Posterior cingulate gyrus (tissue), 11 donors: ENCODE results near the gene NR3C2.
A peak's percentile ranks its signal among the peaks of the same experiment; 100 is the strongest.

Experiments
- DNase-seq, 10 donors: peaks; one replicate each; pipeline versions ENCODE4 v3.0.0 to v3.0.0-alpha.2; 2020 to 2021; ENCODE audit warnings: mixed read lengths in 3 of 10
- intact Hi-C: fragments of 100-400 bp; cut with DNase I; formaldehyde crosslinking; loops from one replicate; pipeline ENCODE4 v1.15.1; 2023

The NR3C2 gene

GRCh38 chr4:148229798-148230197, 212.4 kb downstream of the NR3C2 start:
- intact Hi-C loops, result no loop called here
- DNase-seq, result no peak

GRCh38 chr4:148229028-148229427, 213.2 kb downstream of the NR3C2 start:
- intact Hi-C loops, result no loop called here
- no peak for DNase-seq

GRCh38 chr4:148227147-148227546, 215.1 kb downstream of the NR3C2 start:
- intact Hi-C loops, result no loop called here
- no peak for DNase-seq

GRCh38 chr4:148226341-148226740, 215.9 kb downstream of the NR3C2 start:
- intact Hi-C loops, result no loop called here
- DNase-seq, result no peak

GRCh38 chr4:148225639-148226038, 216.6 kb downstream of the NR3C2 start:
- no peak for DNase-seq
- intact Hi-C loops, result no loop called here

- DNase-seq, result no peak
- intact Hi-C loops, result no loop called here
Measured at GRCh38 chr4:148224476-148224875, 217.7 kb downstream of the NR3C2 start.

- no peak for DNase-seq
- intact Hi-C loops, result no loop called here
Measured at GRCh38 chr4:148222991-148223660, 219.1 kb downstream of the NR3C2 start.

GRCh38 chr4:148216866-148217814, 225.1 kb downstream of the NR3C2 start:
- DNase-seq, result no peak
- intact Hi-C loops, result loop anchor here (10.0 kb wide), 1 partner anchor 228 kb away; the partner anchor contains the start of gene NR3C2

- intact Hi-C loops, result loop anchor here (10.0 kb wide), 1 partner anchor 228 kb away; the partner anchor contains the start of gene NR3C2
- DNase-seq, result no peak
Measured at GRCh38 chr4:148216321-148216720, 225.9 kb downstream of the NR3C2 start.

GRCh38 chr4:148215202-148215601, 227.0 kb downstream of the NR3C2 start:
- no peak for DNase-seq
- intact Hi-C loops, result loop anchor here (10.0 kb wide), 1 partner anchor 230 kb away; the partner anchor contains the start of gene NR3C2

- DNase-seq, result peak in 4 of 10 donors; percentile 30 to 89 (median 79)
- intact Hi-C loops, result loop anchor here (10.0 kb wide), 1 partner anchor 230 kb away; the partner anchor contains the start of gene NR3C2
Measured at GRCh38 chr4:148214529-148215166, 227.6 kb downstream of the NR3C2 start.

- intact Hi-C loops, result loop anchor here (10.0 kb wide), 1 partner anchor 233 kb away; the partner anchor contains the start of gene NR3C2
- DNase-seq, result no peak
Measured at GRCh38 chr4:148211533-148211932, 230.7 kb downstream of the NR3C2 start.

GRCh38 chr4:148210661-148211060, 231.6 kb downstream of the NR3C2 start:
- DNase-seq, result no peak
- intact Hi-C loops, result loop anchor here (10.0 kb wide), 1 partner anchor 234 kb away; the partner anchor contains the start of gene NR3C2

GRCh38 chr4:148207068-148207467, 235.1 kb downstream of the NR3C2 start:
- intact Hi-C loops, result no loop called here
- DNase-seq, result no peak

- intact Hi-C loops, result no loop called here
- DNase-seq, result no peak
Measured at GRCh38 chr4:148205476-148205875, 236.7 kb downstream of the NR3C2 start.

- intact Hi-C loops, result no loop called here
- DNase-seq, result no peak
Measured at GRCh38 chr4:148204892-148205291, 237.3 kb downstream of the NR3C2 start.

- intact Hi-C loops, result no loop called here
- no peak for DNase-seq
Measured at GRCh38 chr4:148204171-148204570, 238.0 kb downstream of the NR3C2 start.

- peak in 1 of 10 donors; percentile 49 for DNase-seq
Measured at GRCh38 chr4:148203056-148203898, 238.9 kb downstream of the NR3C2 start.

GRCh38 chr4:148200960-148201359, 241.3 kb downstream of the NR3C2 start:
- intact Hi-C loops, result no loop called here

More at GRCh38 chr4:148203056-148203898, 238.9 kb downstream of the NR3C2 start:
- intact Hi-C loops, result no loop called here

GRCh38 chr4:148196164-148196563, 246.1 kb downstream of the NR3C2 start:
- no peak for DNase-seq
- intact Hi-C loops, result no loop called here

More at GRCh38 chr4:148200960-148201359, 241.3 kb downstream of the NR3C2 start:
- DNase-seq, result no peak
